ENCODE measurements around the gene NEURL1B. TPM values are rescaled to one million over a fixed set of nuclear protein-coding genes. Genes with fewer than 3 reads are reported as not detected.

The NEURL1B gene
- total RNA-seq, 2 experiments from 2014 or later = 0.32 to 0.57 TPM

DNA sequence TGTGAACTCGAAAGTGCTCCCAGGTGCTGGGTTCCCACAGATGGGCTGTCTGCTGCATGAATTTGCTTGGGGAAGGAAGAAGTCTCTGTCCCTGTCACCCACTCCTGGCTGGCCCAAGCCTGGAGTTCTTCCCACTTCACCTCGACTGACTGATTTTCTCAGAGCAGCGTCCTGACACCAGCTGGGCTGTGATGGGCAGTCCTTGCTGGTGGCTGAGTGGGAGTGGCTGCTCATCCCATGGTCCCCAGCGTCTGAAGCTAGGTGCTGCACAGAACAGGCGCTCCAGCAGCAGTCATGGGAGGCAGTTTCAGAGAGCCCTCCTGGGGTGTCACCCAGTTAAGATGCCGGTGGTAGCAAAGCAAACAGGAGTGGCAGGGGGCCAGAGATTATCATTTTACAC lies 10.1 kb upstream of the NEURL1B start:
- Histone ChIP-seq H3K36me3 (ENCODE audit: insufficient read depth, low read length) (no peaks in the 10 kb centered on the region), H2AFZ (ENCODE audit: low read length) (no peak overlapping the region), H3K4me2 (ENCODE audit: low read length) (no peak overlapping the region), H3K79me2 (ENCODE audit: insufficient read depth, low read depth, low read length) (no peaks in the 10 kb centered on the region), H4K20me1 (ENCODE audit: insufficient read depth, low read length) (no peaks in the 10 kb centered on the region), H3K27ac (ENCODE audit: low read depth, low read length, poor library complexity, severe bottlenecking) (no peak overlapping the region), H3K9me3 (ENCODE audit: low read length) (no peaks in the 10 kb centered on the region), H3K4me3 (ENCODE audit: low read depth, low read length, poor library complexity, severe bottlenecking) (no peak overlapping the region), H3K4me1 (ENCODE audit: insufficient read depth, low read length, poor library complexity, severe bottlenecking) (no peaks in the 10 kb centered on the region), H3K9me2 (ENCODE audit: insufficient read depth, low read length) (no peaks in the 10 kb centered on the region)
- CTCF ChIA-PET (ENCODE audit: unreplicated experiment) = no interaction called here
- POLR2A ChIA-PET = no interaction called here
- no peak for TF ChIP-seq EZH2phosphoT487 (IDR thresholded peaks at IDR 0.05; ENCODE audit: borderline replicate concordance, low read depth, low read length)
- no TSS peak for BruUV-seq (replicated peaks)
- no peak for DNase-seq (ENCODE audit: low spot score)
- intact Hi-C loops (cut with micrococcal nuclease; ENCODE audit: unreplicated experiment) = no loop called here

DNA sequence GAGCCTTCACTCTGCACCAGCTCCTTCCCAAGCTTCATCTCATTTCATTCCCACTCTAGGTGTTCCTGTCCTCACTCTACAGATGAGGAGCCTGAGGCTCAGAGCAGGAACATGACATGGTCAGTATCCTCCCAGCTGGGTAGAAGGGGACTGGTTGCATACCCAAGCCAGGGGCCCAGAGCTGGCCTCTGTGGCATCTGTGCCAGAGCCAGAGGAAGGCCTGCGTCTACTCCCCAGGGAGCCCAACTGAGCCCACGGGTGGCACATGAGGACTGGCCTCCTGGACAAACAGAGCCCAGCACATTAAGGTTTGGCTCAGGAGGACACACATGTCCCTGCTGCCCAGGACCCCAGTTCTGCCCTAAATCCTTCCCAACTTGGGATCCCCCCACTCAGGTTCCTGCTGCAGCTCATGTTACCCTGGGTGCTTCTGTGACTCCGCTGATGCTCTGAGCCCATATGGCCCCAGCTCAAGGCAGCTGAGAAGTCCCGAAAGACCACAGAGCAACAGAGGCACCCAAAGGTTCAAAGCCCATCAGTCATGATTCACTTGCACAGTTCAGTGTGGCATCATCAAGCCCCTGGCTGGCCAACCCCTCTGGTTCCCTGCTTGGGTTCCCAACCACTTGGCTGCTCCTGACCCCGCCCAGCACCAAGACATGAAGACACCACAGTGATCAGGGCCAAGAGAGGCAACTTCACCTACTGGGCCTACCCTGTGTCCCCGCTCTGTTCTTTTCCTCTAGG lies 8.5 kb upstream of the NEURL1B start:
- no TSS peak for BruUV-seq (replicated peaks)
- CTCF ChIA-PET (ENCODE audit: unreplicated experiment) = no interaction called here
- no peaks in the 10 kb centered on the region for H3K79me2 ChIP-seq (ENCODE audit: insufficient read depth, low read depth, low read length)
- intact Hi-C loops (cut with micrococcal nuclease; ENCODE audit: unreplicated experiment) = no loop called here
- H3K4me1 ChIP-seq (ENCODE audit: insufficient read depth, low read length, poor library complexity, severe bottlenecking) = no peaks in the 10 kb centered on the region
- no peaks in the 10 kb centered on the region for H3K36me3 ChIP-seq (ENCODE audit: insufficient read depth, low read length)
- no peak overlapping the region for H2AFZ ChIP-seq (ENCODE audit: low read length)
- no peak for DNase-seq (ENCODE audit: low spot score)
- no peaks in the 10 kb centered on the region for H3K9me3 ChIP-seq (ENCODE audit: low read length)
- H3K4me3 ChIP-seq (ENCODE audit: low read depth, low read length, poor library complexity, severe bottlenecking) = no peak overlapping the region
- H3K9me2 ChIP-seq (ENCODE audit: insufficient read depth, low read length) = no peaks in the 10 kb centered on the region
- POLR2A ChIA-PET = interaction anchor here (0.7 kb wide), 1 partner anchor 7 kb away, joined by 3 read pairs; no protein-coding TSS in a partner anchor
- TF ChIP-seq, protein P1, sequence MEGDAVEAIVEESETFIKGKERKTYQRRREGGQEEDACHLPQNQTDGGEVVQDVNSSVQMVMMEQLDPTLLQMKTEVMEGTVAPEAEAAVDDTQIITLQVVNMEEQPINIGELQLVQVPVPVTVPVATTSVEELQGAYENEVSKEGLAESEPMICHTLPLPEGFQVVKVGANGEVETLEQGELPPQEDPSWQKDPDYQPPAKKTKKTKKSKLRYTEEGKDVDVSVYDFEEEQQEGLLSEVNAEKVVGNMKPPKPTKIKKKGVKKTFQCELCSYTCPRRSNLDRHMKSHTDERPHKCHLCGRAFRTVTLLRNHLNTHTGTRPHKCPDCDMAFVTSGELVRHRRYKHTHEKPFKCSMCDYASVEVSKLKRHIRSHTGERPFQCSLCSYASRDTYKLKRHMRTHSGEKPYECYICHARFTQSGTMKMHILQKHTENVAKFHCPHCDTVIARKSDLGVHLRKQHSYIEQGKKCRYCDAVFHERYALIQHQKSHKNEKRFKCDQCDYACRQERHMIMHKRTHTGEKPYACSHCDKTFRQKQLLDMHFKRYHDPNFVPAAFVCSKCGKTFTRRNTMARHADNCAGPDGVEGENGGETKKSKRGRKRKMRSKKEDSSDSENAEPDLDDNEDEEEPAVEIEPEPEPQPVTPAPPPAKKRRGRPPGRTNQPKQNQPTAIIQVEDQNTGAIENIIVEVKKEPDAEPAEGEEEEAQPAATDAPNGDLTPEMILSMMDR (conservative IDR thresholded peaks at IDR 0.05; ENCODE audit: low read length) = no peak
- no peak for TF ChIP-seq EZH2phosphoT487 (IDR thresholded peaks at IDR 0.05; ENCODE audit: borderline replicate concordance, low read depth, low read length)
- no peak overlapping the region for H3K27ac ChIP-seq (ENCODE audit: low read depth, low read length, poor library complexity, severe bottlenecking)
- H3K4me2 ChIP-seq (ENCODE audit: low read length) = no peak overlapping the region
- H4K20me1 ChIP-seq (ENCODE audit: insufficient read depth, low read length) = no peaks in the 10 kb centered on the region

DNA sequence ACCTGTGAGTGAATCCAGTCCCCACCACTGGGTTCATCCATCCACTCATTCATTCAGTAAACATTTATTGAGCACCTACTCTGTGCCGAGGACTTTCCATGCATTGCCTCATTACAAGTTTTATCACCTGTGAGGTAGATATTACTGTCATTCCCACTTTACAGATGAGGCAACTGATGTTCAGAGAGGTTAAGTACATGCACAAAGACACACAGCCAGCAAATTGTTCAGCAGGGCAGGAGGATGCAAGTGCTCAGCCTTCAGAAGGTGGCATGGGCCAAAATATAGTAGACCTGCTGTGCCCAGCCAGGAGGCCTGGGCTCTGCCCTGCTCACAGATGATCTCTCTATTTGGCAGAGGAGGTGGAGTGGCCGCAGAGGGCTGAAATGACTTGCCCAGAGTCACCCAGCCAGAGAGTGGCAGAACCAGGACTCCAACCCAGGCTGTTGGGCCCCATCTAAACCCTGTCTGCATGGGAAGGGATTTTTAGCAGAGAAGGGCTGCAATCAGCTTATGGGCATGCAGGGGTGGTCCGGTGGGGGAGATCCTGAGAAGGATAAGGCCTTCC lies 7.6 kb upstream of the NEURL1B start:
- H3K9me3 ChIP-seq (ENCODE audit: low read length) = no peaks in the 10 kb centered on the region
- peaks cover 5% of the 10 kb centered on the region for H3K4me1 ChIP-seq (ENCODE audit: insufficient read depth, low read length, poor library complexity, severe bottlenecking)
- H3K27ac ChIP-seq (ENCODE audit: low read depth, low read length, poor library complexity, severe bottlenecking) = no peak overlapping the region
- no peaks in the 10 kb centered on the region for H4K20me1 ChIP-seq (ENCODE audit: insufficient read depth, low read length)
- H3K4me2 ChIP-seq (ENCODE audit: low read length) = no peak overlapping the region
- no peaks in the 10 kb centered on the region for H3K9me2 ChIP-seq (ENCODE audit: insufficient read depth, low read length)
- no TSS peak for BruUV-seq (replicated peaks)
- POLR2A ChIA-PET = interaction anchor here (0.7 kb wide), 1 partner anchor 8 kb away, joined by 3 read pairs; no protein-coding TSS in a partner anchor
- H2AFZ ChIP-seq (ENCODE audit: low read length) = no peak overlapping the region
- TF ChIP-seq EZH2phosphoT487 (IDR thresholded peaks at IDR 0.05; ENCODE audit: borderline replicate concordance, low read depth, low read length) = no peak
- TF ChIP-seq, protein P1 (conservative IDR thresholded peaks at IDR 0.05; ENCODE audit: low read length) = no peak
- no peak for DNase-seq (ENCODE audit: low spot score)
- no peaks in the 10 kb centered on the region for H3K36me3 ChIP-seq (ENCODE audit: insufficient read depth, low read length)
- intact Hi-C loops (cut with micrococcal nuclease; ENCODE audit: unreplicated experiment) = no loop called here
- no peak overlapping the region for H3K4me3 ChIP-seq (ENCODE audit: low read depth, low read length, poor library complexity, severe bottlenecking)
- H3K79me2 ChIP-seq (ENCODE audit: insufficient read depth, low read depth, low read length) = no peaks in the 10 kb centered on the region
- CTCF ChIA-PET (ENCODE audit: unreplicated experiment) = no interaction called here
